ENCODE results near the gene TPSAB1. TPM values are rescaled to one million over a fixed set of nuclear protein-coding genes. Genes with fewer than 3 reads are reported as not detected.

TPSAB1 gene
- total and polyA plus RNA-seq, 4 donors: 0.23 to 10.8 (median 1.2) TPM

DNA sequence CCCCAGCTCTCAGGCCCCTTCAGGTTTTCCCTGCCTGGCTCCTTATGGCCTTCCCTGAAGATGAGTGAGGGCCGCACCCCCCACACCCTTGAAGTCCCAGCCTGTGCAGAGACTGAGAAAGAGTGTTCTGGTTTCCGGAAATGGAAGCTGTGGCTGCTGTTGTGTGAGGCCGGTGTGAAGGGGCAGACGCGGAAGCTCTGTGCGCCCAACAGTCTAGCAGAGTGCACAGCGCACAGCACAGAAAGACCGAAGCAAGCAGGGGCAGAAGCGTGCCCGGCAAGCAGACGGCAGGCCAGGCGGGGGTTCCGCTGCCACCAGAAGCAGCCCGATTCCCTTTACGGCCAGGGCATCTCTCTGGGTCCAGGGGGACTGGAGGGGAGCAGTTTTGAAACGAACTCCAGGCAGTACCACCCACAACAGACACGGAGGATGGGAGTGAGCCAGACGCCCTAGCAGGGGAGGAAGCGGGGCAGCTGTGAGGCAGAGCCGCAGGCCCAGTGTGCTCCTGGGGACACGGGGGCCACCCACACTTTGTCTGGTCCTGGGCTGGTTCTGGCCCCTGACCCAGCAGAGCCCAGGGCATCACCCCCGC is 32.2 kb upstream of the TPSAB1 start:
- DNase-seq (ENCODE audit: low spot score): no peak
- H3K27ac ChIP-seq (ENCODE audit: low read depth in 1 of 2, low read length in 2 of 2): no peak overlapping the region
- no peaks in the 10 kb centered on the region for H3K27me3 ChIP-seq (ENCODE audit: control insufficient read depth in 4 of 4, insufficient read depth in 4 of 4, low read length in 3 of 4)
- no peak overlapping the region for H3K4me3 ChIP-seq (ENCODE audit: low read depth in 1 of 3, low read length in 3 of 3)
- TF ChIP-seq RXRA (IDR thresholded peaks at IDR 0.05): no peak
- no peak for TF ChIP-seq HNF4A (conservative IDR thresholded peaks at IDR 0.05)
- TF ChIP-seq FOXA1 (IDR thresholded peaks at IDR 0.05): no peak
- TF ChIP-seq EGR1 (IDR thresholded peaks at IDR 0.05; ENCODE audit: low read depth in 2 of 2): no peak
- no peak for TF ChIP-seq YY1 (IDR thresholded peaks at IDR 0.05)
- TF ChIP-seq, protein P1, sequence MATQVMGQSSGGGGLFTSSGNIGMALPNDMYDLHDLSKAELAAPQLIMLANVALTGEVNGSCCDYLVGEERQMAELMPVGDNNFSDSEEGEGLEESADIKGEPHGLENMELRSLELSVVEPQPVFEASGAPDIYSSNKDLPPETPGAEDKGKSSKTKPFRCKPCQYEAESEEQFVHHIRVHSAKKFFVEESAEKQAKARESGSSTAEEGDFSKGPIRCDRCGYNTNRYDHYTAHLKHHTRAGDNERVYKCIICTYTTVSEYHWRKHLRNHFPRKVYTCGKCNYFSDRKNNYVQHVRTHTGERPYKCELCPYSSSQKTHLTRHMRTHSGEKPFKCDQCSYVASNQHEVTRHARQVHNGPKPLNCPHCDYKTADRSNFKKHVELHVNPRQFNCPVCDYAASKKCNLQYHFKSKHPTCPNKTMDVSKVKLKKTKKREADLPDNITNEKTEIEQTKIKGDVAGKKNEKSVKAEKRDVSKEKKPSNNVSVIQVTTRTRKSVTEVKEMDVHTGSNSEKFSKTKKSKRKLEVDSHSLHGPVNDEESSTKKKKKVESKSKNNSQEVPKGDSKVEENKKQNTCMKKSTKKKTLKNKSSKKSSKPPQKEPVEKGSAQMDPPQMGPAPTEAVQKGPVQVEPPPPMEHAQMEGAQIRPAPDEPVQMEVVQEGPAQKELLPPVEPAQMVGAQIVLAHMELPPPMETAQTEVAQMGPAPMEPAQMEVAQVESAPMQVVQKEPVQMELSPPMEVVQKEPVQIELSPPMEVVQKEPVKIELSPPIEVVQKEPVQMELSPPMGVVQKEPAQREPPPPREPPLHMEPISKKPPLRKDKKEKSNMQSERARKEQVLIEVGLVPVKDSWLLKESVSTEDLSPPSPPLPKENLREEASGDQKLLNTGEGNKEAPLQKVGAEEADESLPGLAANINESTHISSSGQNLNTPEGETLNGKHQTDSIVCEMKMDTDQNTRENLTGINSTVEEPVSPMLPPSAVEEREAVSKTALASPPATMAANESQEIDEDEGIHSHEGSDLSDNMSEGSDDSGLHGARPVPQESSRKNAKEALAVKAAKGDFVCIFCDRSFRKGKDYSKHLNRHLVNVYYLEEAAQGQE (IDR thresholded peaks at IDR 0.05): no peak
- H3K9ac ChIP-seq (ENCODE audit: low read depth in 1 of 2, low read length in 2 of 2): no peak overlapping the region
- H3K9me3 ChIP-seq (ENCODE audit: control insufficient read depth in 4 of 4, low read length in 3 of 4): no peaks in the 10 kb centered on the region
- no peaks in the 10 kb centered on the region for H3K4me1 ChIP-seq (ENCODE audit: control insufficient read depth in 4 of 4, insufficient read depth in 4 of 4, low read length in 3 of 4)
- H3K36me3 ChIP-seq (ENCODE audit: control insufficient read depth in 4 of 4, insufficient read depth in 3 of 4, low read depth in 1 of 4, low read length in 3 of 4): peaks cover 0 to 61% (median 21%) of the 10 kb centered on the region in 4 donors
- 87% methylated on average over 22 of the region's 22 CpGs for WGBS

DNA sequence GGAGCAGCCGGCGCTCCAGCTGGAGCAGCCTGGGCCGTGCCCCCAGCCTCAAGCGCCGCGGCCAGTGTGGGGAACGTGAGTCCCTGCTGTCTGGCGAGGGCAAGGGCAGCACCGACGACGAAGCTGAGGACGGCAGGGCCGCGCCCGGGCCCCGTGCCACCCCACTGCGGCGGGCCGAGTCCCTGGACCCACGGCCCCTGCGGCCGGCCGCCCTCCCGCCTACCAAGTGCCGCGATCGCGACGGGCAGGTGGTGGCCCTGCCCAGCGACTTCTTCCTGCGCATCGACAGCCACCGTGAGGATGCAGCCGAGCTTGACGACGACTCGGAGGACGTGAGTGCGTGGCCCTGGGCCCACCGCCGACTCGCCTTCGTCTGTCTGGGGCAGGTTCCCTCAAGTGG is 31.4 kb upstream of the TPSAB1 start:
- 96% methylated on average over 43 of the region's 43 CpGs for WGBS

More for the DNA sequence above, 31.4 kb upstream of the TPSAB1 start:
- H3K9ac ChIP-seq (ENCODE audit: low read depth in 1 of 2, low read length in 2 of 2): no peak overlapping the region
- no peak overlapping the region for H3K27ac ChIP-seq (ENCODE audit: low read depth in 1 of 2, low read length in 2 of 2)
- peaks cover 0 to 61% (median 21%) of the 10 kb centered on the region in 4 donors for H3K36me3 ChIP-seq (ENCODE audit: control insufficient read depth in 4 of 4, insufficient read depth in 3 of 4, low read depth in 1 of 4, low read length in 3 of 4)
- no peak for DNase-seq (ENCODE audit: low spot score)
- TF ChIP-seq, protein P2, sequence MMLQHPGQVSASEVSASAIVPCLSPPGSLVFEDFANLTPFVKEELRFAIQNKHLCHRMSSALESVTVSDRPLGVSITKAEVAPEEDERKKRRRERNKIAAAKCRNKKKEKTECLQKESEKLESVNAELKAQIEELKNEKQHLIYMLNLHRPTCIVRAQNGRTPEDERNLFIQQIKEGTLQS (IDR thresholded peaks at IDR 0.05): no peak
- TF ChIP-seq FOXA2 (IDR thresholded peaks at IDR 0.05) (no peak), EGR1 (IDR thresholded peaks at IDR 0.05; ENCODE audit: low read depth in 2 of 2) (no peak), YY1 (IDR thresholded peaks at IDR 0.05) (no peak), SP1 (IDR thresholded peaks at IDR 0.05) (no peak), NR2F2 (IDR thresholded peaks at IDR 0.05) (no peak), HNF4A (conservative IDR thresholded peaks at IDR 0.05) (no peak), JUND (IDR thresholded peaks at IDR 0.05) (no peak), HNF4G (IDR thresholded peaks at IDR 0.05) (no peak), RAD21 (IDR thresholded peaks at IDR 0.05) (no peak), FOXA1 (IDR thresholded peaks at IDR 0.05) (no peak)
- TF ChIP-seq, protein P3, sequence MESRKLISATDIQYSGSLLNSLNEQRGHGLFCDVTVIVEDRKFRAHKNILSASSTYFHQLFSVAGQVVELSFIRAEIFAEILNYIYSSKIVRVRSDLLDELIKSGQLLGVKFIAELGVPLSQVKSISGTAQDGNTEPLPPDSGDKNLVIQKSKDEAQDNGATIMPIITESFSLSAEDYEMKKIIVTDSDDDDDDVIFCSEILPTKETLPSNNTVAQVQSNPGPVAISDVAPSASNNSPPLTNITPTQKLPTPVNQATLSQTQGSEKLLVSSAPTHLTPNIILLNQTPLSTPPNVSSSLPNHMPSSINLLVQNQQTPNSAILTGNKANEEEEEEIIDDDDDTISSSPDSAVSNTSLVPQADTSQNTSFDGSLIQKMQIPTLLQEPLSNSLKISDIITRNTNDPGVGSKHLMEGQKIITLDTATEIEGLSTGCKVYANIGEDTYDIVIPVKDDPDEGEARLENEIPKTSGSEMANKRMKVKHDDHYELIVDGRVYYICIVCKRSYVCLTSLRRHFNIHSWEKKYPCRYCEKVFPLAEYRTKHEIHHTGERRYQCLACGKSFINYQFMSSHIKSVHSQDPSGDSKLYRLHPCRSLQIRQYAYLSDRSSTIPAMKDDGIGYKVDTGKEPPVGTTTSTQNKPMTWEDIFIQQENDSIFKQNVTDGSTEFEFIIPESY (IDR thresholded peaks at IDR 0.05): no peak
- TF ChIP-seq, protein P1 (IDR thresholded peaks at IDR 0.05): no peak
- TF ChIP-seq, protein P4, sequence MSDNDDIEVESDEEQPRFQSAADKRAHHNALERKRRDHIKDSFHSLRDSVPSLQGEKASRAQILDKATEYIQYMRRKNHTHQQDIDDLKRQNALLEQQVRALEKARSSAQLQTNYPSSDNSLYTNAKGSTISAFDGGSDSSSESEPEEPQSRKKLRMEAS (IDR thresholded peaks at IDR 0.05): no peak
- no peaks in the 10 kb centered on the region for H3K4me1 ChIP-seq (ENCODE audit: control insufficient read depth in 4 of 4, insufficient read depth in 4 of 4, low read length in 3 of 4)
- no peak overlapping the region for H3K4me3 ChIP-seq (ENCODE audit: low read depth in 1 of 3, low read length in 3 of 3)
- H3K9me3 ChIP-seq (ENCODE audit: control insufficient read depth in 4 of 4, low read length in 3 of 4): no peaks in the 10 kb centered on the region
- no peaks in the 10 kb centered on the region for H3K27me3 ChIP-seq (ENCODE audit: control insufficient read depth in 4 of 4, insufficient read depth in 4 of 4, low read length in 3 of 4)
